Measurements from ENCODE around the gene RPLP2. TPM values are rescaled to one million over a fixed set of nuclear protein-coding genes. Genes with fewer than 3 reads are reported as not detected.

Gene RPLP2
- total RNA-seq, 1 donor from 2014 or later, result 2,188 TPM

DNA sequence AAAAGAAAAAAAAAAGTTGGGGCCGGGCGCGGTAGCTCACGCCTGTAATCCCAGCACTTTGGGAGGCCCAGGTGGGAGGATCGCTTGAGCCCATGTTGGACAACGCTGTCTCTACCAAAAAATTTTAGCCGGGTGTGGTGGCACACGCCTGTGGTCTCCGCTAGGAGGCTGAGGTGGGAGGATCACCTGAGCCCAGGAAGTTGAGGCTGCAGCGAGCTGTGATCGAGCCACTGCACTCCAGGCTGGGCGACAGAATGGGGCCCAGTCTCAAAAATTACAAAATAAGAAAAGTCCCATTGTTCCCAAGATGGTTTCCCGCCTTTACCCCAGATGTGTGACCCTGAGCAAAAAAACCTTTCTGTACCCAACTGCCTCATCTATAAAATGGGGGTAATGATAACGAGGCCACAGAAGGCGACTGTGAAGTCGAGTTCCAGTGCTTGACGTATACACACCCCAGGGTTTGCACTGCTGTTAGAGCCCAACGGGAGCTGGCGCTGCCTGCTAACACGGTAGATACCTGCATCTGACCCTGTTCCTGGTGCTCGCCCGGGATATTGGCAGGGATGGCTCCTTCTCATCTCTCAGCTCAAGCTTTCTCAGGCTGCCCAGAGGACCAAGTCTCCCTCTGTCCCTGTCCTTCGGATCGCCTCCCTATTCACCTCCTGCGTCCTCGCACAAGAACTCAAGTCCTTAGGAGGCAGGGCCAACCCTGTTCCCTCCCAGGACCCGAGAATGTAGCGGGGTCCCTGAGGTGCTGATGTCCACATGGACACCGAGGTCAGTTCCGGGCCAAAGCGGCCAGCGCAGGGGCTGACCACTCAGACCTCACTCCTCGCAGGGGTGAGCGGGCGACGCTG lies 1.1 kb upstream of the RPLP2 start:
- DNase-seq (ENCODE audit: low spot score), result no peak
- Mint-ChIP-seq H3K9me3 (ENCODE audit: unreplicated experiment) (no peaks in the 10 kb centered on the region), H3K27me3 (ENCODE audit: unreplicated experiment) (peaks cover 17% of the 10 kb centered on the region), H3K36me3 (ENCODE audit: low read depth, unreplicated experiment) (peaks cover 14% of the 10 kb centered on the region), H3K27ac (ENCODE audit: unreplicated experiment) (peak overlapping the region; percentile 92), H3K4me3 (ENCODE audit: unreplicated experiment) (peak overlapping the region; percentile 94), H3K4me1 (ENCODE audit: unreplicated experiment) (peaks cover 17% of the 10 kb centered on the region)
- TF ChIP-seq, protein P1, sequence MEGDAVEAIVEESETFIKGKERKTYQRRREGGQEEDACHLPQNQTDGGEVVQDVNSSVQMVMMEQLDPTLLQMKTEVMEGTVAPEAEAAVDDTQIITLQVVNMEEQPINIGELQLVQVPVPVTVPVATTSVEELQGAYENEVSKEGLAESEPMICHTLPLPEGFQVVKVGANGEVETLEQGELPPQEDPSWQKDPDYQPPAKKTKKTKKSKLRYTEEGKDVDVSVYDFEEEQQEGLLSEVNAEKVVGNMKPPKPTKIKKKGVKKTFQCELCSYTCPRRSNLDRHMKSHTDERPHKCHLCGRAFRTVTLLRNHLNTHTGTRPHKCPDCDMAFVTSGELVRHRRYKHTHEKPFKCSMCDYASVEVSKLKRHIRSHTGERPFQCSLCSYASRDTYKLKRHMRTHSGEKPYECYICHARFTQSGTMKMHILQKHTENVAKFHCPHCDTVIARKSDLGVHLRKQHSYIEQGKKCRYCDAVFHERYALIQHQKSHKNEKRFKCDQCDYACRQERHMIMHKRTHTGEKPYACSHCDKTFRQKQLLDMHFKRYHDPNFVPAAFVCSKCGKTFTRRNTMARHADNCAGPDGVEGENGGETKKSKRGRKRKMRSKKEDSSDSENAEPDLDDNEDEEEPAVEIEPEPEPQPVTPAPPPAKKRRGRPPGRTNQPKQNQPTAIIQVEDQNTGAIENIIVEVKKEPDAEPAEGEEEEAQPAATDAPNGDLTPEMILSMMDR (IDR thresholded peaks at IDR 0.05; ENCODE audit: unreplicated experiment), result no peak

DNA sequence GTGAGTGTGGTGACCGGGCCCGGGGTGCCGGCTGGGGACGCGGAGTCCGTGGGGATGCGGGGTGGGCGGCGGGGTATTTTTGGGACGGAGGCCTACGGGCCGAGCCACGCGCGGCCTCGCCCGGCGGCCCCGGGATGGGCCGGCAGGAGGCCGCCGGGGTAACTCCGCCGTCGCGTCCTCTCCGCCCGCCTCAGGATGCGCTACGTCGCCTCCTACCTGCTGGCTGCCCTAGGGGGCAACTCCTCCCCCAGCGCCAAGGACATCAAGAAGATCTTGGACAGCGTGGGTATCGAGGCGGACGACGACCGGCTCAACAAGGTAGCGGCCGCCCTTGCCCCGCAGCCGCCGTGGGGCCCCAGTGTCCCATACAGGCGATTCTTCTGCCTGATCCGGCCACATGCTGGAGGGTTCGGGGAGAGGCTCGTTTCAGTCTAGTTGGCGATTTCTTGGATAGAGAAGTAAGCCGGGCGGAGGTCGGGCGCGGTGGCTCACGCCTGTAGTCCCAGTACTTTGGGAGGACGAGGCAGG lies 337 bp downstream of the RPLP2 start:
- DNase-seq (ENCODE audit: low spot score), result no peak
- Mint-ChIP-seq H3K27me3 (ENCODE audit: unreplicated experiment) (peaks cover 15% of the 10 kb centered on the region), H3K4me3 (ENCODE audit: unreplicated experiment) (peak overlapping the region; percentile 94), H3K27ac (ENCODE audit: unreplicated experiment) (peak overlapping the region; percentile 82), H3K4me1 (ENCODE audit: unreplicated experiment) (peaks cover 17% of the 10 kb centered on the region), H3K36me3 (ENCODE audit: low read depth, unreplicated experiment) (peaks cover 14% of the 10 kb centered on the region), H3K9me3 (ENCODE audit: unreplicated experiment) (no peaks in the 10 kb centered on the region)
- TF ChIP-seq, protein P1 (IDR thresholded peaks at IDR 0.05; ENCODE audit: unreplicated experiment), result no peak

DNA sequence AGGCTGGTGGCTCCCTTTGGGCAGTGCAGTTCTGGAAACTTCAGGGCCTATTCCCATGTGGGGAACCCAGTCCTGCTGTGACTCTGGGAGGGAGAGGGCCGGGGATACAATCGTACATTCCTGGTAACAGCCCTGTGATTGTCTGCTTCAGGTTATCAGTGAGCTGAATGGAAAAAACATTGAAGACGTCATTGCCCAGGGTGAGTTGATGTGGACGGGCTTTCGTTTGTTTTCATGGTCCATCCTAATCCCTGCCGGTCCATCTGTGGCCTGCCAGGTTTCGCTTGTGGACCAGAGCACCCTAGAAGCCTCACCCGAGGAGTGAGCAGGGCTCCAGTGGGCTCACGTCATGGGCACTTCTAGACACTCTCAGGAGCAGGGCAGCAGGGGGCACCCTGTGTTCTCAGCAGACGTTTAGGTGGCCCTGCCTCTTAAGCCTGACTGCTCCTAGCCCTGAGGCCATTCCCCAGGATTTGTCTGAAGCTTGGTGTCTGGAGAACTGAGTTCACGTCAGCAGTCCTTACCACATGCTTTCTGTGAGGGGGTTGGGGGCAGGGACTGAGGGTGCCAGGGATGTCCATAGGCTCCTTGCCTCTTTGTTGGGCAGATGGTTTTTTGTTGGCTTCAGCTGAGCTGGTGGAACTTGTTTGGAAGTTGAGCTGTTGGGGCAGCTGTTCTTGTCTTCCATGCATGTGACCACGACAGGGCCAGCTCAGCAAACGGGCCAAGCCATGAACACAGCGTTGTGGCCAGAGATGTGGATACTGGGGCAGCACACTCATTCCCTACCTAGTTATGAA lies 1.9 kb downstream of the RPLP2 start:
- Mint-ChIP-seq H3K4me3 (ENCODE audit: unreplicated experiment) (peak overlapping the region; percentile 94), H3K36me3 (ENCODE audit: low read depth, unreplicated experiment) (peaks cover 14% of the 10 kb centered on the region), H3K27me3 (ENCODE audit: unreplicated experiment) (peaks cover 15% of the 10 kb centered on the region), H3K9me3 (ENCODE audit: unreplicated experiment) (no peaks in the 10 kb centered on the region), H3K27ac (ENCODE audit: unreplicated experiment) (peak overlapping the region; percentile 72), H3K4me1 (ENCODE audit: unreplicated experiment) (peaks cover 17% of the 10 kb centered on the region)
- TF ChIP-seq, protein P1 (IDR thresholded peaks at IDR 0.05; ENCODE audit: unreplicated experiment), result no peak
- no peak for DNase-seq (ENCODE audit: low spot score)

DNA sequence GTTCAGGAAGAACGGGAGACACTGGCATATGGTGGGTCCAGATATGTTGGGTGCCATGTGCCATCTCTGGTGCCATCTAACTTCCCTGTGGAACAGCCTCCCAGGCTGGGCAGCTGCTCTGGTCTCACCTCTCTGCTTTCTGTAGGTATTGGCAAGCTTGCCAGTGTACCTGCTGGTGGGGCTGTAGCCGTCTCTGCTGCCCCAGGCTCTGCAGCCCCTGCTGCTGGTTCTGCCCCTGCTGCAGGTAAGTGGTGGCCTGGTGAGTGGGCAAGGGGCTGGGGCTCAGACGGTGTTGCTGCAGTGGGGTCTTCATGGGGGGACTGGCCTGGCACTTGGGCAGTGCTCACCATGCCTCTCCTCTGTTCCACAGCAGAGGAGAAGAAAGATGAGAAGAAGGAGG lies 2.6 kb downstream of the RPLP2 start:
- TF ChIP-seq, protein P1 (IDR thresholded peaks at IDR 0.05; ENCODE audit: unreplicated experiment), result no peak
- Mint-ChIP-seq H3K9me3 (ENCODE audit: unreplicated experiment) (no peaks in the 10 kb centered on the region), H3K27ac (ENCODE audit: unreplicated experiment) (no peak overlapping the region), H3K27me3 (ENCODE audit: unreplicated experiment) (peaks cover 15% of the 10 kb centered on the region), H3K36me3 (ENCODE audit: low read depth, unreplicated experiment) (peaks cover 14% of the 10 kb centered on the region), H3K4me1 (ENCODE audit: unreplicated experiment) (peaks cover 17% of the 10 kb centered on the region), H3K4me3 (ENCODE audit: unreplicated experiment) (no peak overlapping the region)
- DNase-seq (ENCODE audit: low spot score), result no peak

Measured in endothelial cell (in vitro differentiated cells).